Fibroblast of lung (primary cell): Measurements from ENCODE around the gene SLC6A19.

Experiments used
- EZH2 ChIP-seq: IDR thresholded peaks from 2 replicates; pipeline ENCODE4 v1.5.1; 2012; ENCODE audit warnings: low read length, control low read depth, mild to moderate bottlenecking; ENCODE audit errors: missing control alignments
- TF ChIP-seq, protein P1 (sequence below), 2 donors: IDR thresholded peaks in 1 of 2; conservative IDR thresholded peaks in 1 of 2; 1 replicate in 1 of 2; 2 replicates in 1 of 2; pipeline ENCODE4 v1.5.1; 2011 to 2012; ENCODE audit warnings: low read length in 2 of 2, control low read depth in 1 of 2, inconsistent platforms in 1 of 2, low read depth in 1 of 2, mild to moderate bottlenecking in 1 of 2

DNA sequence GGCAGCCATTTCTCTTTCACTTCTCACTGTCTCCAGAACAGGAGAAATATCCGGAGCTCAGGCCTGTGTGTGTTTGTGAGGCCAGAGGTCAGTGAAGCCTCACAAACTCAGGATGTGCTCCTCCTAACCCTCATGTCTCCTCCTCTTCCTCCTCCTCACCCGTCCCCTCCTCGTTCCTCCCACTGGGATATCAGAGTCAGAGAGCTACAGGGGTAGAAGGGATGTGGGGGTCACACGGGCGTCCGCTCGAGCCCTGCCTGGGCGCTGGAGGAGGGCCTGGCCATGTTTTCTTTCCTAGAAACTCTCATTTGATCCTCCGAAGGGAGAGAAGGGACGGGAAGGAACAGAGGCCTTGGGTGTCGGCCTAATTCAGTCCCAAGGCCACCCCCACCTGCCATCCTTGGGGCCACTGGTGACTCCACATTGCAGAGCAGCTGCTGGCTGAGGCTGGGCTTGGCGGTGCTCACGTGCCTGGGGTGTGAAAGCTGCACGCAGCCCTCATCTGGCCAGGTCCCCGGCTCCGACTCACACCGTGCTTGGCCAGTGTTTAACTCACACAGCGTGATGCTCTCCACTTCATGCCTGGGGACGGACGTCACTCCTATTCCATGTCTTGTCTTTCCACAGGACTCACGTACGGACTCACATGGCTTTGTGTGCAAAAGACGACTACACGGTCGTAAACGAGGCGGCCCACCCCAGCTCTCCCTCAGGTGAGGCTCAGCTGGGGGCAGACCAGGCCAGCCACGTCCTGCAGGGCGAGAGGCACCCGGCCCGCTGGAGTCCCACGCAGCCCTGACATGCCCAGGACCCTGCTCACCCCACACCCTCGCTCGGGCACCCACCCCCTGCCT is 22.6 kb upstream of the SLC6A19 start:
- TF ChIP-seq, protein P1, sequence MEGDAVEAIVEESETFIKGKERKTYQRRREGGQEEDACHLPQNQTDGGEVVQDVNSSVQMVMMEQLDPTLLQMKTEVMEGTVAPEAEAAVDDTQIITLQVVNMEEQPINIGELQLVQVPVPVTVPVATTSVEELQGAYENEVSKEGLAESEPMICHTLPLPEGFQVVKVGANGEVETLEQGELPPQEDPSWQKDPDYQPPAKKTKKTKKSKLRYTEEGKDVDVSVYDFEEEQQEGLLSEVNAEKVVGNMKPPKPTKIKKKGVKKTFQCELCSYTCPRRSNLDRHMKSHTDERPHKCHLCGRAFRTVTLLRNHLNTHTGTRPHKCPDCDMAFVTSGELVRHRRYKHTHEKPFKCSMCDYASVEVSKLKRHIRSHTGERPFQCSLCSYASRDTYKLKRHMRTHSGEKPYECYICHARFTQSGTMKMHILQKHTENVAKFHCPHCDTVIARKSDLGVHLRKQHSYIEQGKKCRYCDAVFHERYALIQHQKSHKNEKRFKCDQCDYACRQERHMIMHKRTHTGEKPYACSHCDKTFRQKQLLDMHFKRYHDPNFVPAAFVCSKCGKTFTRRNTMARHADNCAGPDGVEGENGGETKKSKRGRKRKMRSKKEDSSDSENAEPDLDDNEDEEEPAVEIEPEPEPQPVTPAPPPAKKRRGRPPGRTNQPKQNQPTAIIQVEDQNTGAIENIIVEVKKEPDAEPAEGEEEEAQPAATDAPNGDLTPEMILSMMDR (conservative IDR thresholded peaks at IDR 0.05 in 1 of 2, IDR thresholded peaks at IDR 0.05 in 1 of 2; ENCODE audit: low read depth in 1 of 2, low read length in 2 of 2): no peak
- TF ChIP-seq EZH2: no peak
